Esophagus muscularis mucosa (tissue), 4 donors: Measurements from ENCODE around the gene POLK.

Experiments used
- CTCF ChIP-seq, 3 experiments: fragments of 200-600 bp in 2 of 3; fragments of 450-650 bp in 1 of 3; sonication (generic) in 2 of 3; IDR thresholded peaks; one replicate each; pipeline ENCODE4 v1.5.1; 2017 to 2019; ENCODE audit warnings: antibody characterized with exemption in 3 of 3, mild to moderate bottlenecking in 2 of 3, moderate library complexity in 1 of 3
- EP300 ChIP-seq: sonication (generic); formaldehyde crosslinking; IDR thresholded peaks from one replicate; pipeline ENCODE4 v1.6.1; 2017; ENCODE audit warnings: antibody characterized with exemption
- POLR2A ChIP-seq: fragments of 450-650 bp; IDR thresholded peaks from one replicate; pipeline ENCODE4 v1.6.1; 2017; ENCODE audit warnings: antibody characterized with exemption, moderate library complexity, mild to moderate bottlenecking, low read depth
- POLR2AphosphoS5 ChIP-seq, 2 donors: sonication (generic); formaldehyde crosslinking; IDR thresholded peaks; one replicate each; pipeline ENCODE4 v1.6.1; 2017; ENCODE audit warnings: antibody characterized with exemption in 2 of 2

GRCh38 chr5:75612226-75612569, 100.5 kb downstream of the POLK start:
- no peak for TF ChIP-seq POLR2A
- TF ChIP-seq CTCF (IDR thresholded peaks at IDR 0.05): no peak
- no peak for TF ChIP-seq EP300
- TF ChIP-seq POLR2AphosphoS5 (IDR thresholded peaks at IDR 0.05): no peak
